Inflammatory macrophage treated with lipopolysaccharide for 1 hour (primary cell): ENCODE results near the gene HEMK1.

Experiments used
- DNase-seq, 2 donors: peaks; one replicate each; pipeline ENCODE4 v3.0.0-alpha.2; 2020 to 2022

Gene HEMK1

DNA sequence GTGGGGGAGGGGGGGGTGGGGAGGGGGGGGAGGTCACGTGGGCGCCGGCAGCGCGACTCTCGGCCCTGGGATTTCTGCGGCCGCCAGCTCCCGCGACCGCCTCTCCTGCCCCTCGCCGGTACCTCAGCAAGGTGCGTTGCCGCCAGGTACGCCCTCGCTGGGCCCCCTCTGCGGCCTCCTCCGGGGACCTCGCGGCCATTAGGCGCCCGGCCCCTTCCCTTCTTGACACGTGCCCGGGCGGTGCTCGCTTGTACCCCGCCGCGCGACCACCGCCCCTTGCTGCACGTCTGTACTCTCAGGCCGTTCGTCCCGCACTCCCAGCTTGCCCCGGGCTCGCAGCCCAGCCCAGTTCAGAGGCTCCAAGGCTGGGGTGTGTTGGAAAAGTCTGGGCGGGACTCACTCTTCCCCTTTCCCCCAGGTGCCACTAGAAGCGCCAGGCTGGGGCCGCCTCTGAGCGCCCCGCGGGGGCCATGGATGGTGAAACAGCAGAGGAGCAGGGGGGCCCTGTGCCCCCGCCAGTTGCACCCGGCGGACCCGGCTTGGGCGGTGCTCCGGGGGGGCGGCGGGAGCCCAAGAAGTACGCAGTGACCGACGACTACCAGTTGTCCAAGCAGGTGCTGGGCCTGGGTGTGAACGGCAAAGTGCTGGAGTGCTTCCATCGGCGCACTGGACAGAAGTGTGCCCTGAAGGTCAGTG, 47.9 kb downstream of the HEMK1 start, which contains the start of gene MAPKAPK3:
MAPKAPK3 (plus strand) TSS at position 56 of the 696 bp plus-strand sequence; CDS start at position 471, 415 bp downstream.
- DNase-seq: no peak

GRCh38 chr3:50617911-50618481, 48.7 kb downstream of the HEMK1 start:
- no peak for DNase-seq

DNA sequence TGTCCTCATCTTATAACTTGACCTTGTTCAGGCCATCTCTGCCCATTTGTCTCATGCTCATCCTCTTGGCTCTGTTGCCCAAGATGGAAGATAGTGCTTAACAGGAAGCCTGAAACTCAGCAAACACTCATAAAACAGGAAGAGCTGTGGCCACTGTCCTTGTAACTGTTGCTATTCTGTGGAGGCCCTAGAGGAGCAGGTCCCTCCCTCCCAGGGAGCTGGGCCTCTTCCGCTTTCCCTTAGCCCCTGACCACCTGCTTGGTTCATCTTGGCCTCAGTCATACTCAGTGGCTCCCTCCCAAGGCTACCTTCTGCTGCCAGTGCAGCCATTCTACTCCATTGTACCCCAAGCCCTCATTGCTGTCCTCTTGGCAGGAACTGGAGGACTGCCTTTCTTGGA, 51.1 kb downstream of the HEMK1 start:
- peak; percentile 68 to 79 for DNase-seq

DNA sequence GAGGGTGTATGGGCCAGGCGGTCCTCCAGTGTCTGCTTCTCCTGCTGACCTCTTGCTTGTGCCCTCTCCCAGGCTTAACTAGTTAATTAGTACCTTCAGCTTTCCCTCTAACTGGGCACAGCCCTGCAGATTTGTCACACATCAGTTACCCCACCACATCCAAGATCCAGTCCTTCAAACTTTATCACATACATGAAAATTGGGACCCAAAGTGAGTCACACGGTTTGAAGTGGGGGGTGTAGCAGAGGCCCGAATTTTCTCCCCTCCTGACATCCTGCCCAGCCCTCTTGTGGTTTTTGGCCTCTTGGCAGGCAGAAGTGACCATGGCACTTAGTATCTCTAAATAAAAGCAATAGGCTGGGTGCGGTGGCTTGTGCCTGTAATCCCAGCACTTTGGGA, 51.5 kb downstream of the HEMK1 start:
- DNase-seq: peak in 1 of 2 donors; percentile 44

DNA sequence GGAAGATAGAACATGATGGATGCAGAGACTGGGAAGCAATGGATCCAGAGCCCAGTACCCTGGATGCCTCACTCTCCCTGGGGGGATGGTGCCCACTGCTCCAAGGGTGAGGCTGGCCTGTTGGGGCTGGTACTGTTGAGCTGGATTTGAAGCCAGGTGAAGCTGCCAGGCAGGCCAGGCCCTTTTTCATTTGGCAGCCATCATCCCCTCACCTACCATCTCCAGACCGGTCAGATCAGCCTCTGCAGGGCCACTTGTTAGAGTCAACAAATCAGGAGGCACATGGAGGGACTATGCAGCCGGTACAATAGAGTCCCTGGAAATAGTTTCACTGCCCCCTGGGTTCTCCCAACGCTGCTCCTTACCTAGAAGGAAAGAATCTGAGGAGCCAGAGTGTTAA, 53.6 kb downstream of the HEMK1 start:
- DNase-seq: no peak

- peak; percentile 50 to 63 for DNase-seq
Measured at GRCh38 chr3:50623840-50624474, 54.6 kb downstream of the HEMK1 start.

DNA sequence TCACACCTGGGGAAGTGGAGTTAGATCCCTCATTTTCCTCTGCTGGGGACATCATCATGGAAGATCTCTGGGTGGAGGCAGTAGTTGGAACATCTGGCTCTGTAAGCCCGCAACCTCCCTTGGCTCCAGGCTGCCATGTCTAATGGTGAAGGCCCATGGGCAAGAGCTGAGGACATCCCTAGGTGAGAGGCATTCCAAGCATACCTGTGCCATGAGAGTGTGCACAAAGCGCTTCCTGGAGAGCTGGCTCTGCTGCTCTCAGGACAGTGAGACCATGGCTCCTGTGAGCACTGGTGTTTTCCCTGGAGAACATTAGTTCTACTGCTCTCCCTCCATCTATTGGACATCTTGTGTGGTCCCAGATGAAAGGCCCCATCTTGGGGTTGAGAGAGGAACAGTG, 55.3 kb downstream of the HEMK1 start:
- no peak for DNase-seq

DNA sequence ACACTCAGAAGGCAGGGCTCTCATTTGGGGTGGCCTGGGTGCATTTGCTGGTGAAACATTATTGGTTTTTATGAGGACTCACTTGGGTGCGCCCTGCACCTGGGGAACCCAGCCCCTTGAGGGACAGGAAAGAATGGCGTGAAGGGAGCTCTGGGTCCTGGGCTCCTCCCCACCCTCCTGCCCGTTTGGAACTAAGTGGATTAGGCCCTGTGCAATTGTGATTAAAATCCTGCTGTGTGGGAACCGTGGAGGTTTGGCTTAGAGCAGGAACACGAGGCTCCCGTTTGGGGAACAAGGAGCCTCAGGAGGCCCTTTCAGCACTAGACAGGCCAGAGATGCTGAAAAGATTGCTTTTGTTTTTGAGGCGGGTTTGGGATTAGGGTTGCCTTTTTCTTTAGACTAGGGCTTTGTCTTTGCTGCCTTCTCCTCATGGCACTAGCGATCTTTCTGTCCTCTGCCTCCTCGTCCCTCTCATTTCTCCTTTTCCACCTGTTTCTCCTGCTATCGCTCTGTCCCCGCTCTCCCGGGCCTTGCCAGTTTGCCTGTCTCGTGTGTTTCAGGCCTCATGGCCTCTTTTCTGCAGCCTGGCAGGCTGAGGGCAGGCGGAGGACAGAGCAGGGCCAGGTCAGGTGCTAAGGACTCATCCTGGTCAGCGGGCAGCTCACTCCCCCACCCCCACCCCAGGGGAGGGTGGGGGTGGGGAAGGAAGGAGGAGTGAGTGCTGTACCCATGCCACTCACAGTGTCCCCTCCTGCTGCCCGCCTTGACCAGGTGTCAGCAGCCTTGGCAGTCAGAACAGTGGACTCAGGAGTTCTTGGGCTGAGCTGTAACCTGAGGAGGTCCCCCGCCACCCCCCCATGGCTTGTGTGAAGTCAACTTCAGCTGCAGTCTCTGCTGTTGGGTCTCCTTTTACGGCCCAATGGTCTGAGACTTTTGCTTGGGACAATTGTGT, 56.2 kb downstream of the HEMK1 start:
- no peak for DNase-seq

DNA sequence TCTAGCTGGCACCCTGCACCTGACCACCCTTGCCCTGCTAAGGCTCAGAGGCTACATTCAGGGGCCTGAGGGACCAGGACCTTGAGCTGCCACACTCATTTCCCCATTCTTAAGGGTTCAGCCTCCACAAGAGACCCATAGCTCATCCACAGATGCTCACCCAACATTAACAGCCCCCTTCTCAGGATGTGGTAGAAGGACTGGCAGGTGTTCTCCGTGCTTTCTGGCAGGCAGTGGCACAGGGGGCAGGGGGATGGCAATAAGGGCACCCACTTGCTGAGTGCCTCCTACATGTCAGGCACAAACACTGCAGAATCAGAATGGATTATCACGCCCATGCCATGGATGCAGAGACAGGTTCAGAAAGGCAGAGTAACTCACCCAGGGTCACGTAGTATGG, 57.1 kb downstream of the HEMK1 start:
- DNase-seq: no peak

DNA sequence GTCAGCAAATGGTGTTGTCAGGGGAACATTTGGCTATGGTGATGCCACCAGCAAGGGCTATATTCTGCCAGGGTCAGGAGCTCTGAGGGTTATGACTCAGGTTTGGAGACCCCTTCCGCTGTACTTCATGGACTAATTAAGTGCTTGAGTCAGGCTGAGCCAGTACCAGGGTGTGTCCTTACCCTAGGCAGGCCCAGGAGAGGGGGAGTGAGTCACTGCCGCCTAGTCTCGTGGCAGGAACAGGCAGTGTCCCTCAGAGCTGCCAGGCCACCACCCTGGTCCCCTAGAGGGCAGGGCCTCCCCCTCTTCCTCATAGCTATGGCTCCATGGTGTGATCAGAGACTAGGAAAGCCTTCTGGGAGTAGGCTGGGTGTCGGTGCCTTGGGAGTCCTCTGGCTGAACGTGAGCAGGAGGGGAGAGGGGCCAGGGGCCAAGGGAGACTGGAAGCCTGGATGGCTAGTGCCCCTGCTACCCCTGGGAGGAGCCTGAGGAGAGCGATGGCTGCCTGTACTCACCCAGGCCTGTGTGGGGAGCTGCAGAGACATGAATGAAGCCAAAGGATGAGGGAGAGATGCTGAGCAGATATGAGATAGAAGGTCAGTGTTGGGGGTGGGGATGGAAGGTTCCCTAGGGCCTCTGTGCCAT, 58.2 kb downstream of the HEMK1 start:
- peak; percentile 69 to 83 for DNase-seq

DNA sequence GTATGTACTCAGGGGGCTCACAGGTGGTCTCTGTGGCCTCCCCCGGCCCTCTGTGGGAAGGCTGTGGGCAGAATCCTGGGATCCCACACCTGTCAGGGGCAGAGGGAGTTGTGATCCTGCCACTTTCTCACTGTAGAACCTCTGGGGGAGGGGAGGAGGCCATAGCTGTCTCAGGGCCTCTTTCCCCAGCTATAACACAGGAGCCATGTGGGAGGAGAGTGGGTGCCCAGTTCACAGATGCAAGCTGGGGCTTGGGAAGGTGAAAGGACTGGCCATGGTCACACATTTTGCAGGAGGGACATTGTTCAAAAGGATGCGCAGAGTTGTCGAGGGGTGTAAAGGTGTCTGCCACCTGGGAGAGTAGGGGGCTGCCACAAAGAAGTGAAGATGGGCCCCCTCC, 59.3 kb downstream of the HEMK1 start:
- no peak for DNase-seq

DNA sequence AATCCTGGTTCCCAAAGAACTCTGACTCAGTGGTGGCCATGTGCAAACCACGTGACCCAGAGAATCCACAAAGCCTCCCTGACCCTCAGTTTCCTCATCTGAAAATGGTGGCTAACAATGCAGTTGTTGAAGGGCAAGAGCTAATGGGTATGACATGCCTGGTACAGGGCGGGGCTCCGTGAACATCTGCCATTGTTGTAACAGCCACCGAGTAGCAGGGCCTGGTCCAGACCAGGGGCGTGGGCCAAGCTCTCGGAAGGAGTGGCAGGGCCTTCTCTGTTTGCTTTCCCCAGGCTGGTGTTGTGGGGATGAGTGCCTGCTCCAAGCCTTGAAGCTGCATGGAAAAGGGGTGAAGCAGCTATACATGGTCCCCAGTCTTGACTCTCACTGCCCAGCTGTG, 61.1 kb downstream of the HEMK1 start:
- DNase-seq: no peak

DNA sequence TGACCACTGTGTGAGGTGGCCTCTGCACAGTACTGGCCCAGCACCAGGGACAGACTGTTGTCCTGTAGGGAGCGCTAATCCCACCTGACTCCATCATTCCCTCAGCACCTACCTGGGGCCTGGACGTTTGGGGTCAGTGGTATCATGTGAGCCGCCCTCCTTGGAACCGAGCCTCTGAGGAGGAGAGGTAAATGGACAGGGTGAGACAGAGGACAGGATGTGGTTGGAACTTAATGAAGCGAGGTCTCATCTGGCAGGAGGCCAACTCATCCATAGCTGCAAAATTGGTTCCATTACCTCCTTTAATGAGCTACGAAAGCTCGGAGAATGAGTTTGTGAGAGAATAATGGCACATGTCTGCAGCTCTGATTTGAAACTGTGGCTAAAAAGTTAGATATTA, 61.6 kb downstream of the HEMK1 start:
- no peak for DNase-seq

DNA sequence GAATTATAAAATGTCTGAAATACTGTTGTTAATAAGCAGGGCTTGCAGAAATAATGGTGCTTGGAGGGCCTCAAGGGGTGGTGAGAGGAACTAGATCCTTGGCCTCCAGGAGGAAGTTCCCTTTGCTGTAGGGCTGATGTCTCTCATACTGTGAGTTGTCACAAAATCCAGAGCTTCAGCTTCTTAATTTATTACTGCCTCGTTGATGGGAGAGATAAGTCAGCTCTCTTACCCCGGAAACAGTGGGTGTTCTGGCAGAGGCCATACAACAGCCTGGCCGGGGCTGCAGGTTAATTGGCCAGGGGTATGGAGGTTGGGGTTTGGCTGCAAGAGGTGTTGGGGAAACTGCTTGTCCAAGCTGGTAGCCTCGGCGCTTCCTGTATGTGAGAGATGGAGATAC, 63.1 kb downstream of the HEMK1 start:
- peak; percentile 58 to 64 for DNase-seq

- DNase-seq: peak in 1 of 2 donors; percentile 39
Measured at GRCh38 chr3:50633230-50633790, 64.0 kb downstream of the HEMK1 start.

- DNase-seq: no peak
Measured at GRCh38 chr3:50635066-50635465, 65.7 kb downstream of the HEMK1 start.

GRCh38 chr3:50637011-50637410, 67.7 kb downstream of the HEMK1 start:
- DNase-seq: no peak

GRCh38 chr3:50637945-50638344, 68.6 kb downstream of the HEMK1 start:
- DNase-seq: no peak

DNA sequence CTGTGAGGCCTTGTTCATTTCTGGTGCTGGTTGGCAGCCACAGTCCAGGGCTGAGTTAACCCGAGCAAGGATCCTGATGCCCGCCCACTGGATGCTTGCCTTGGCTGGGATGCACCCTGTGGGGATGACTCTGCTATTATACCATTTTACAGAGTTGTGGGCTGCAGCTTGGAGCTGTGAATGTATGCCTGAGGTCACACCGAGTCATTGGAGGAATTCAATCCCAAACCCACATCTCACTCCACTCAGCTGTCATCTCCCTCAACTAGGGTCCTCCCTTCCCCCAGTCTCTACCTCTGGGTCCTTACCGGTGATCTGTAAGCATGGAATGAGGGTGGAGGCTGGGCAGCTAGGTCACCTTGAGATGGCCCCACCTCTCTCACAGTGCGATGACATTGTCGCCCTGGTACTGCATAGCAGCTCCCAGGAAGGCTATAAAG, 69.8 kb downstream of the HEMK1 start:
- DNase-seq: peak in 1 of 2 donors; percentile 49

DNA sequence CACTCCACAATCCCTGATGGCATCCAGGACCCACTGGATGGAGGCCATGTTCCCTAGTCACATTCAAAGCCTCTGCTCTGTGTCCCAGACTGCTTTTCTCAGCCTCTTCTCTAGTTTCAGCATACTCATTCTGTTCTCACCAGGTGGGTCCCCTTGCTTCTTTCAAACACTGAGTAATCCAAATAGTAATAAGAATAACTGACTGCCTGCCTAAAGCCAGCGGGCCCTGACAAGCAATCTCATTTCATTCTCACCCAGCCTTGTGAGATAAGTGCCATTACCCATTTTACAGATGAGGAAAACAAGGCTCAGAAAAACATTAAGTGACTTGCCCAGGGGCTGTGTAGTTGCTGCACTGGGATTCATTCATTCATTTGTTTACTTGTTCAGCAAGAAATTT, 73.1 kb downstream of the HEMK1 start:
- no peak for DNase-seq

- DNase-seq: no peak
Measured at GRCh38 chr3:50644561-50644960, 75.2 kb downstream of the HEMK1 start.

DNA sequence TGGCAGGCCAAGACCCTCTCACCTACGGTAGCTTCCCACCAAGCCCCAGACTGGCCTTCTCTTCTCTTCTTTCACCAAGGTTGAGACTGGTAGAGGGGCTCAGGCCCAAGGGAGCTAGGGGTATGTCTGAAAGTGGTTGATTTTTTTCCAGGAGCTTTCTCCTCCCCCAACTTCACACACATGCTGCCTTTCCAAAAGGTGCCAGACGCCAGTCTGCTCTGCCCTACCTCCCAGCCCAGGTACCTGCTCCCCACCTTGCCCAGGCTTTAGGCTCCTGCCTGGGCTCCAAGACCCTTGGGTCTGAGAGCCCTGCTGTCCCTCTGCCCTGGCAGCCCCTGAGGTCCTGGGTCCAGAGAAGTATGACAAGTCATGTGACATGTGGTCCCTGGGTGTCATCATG, 76.1 kb downstream of the HEMK1 start:
- DNase-seq: no peak
